Measurements from ENCODE around the gene YPEL2.

The YPEL2 gene

GRCh38 chr17:59423137-59423724 lies 91.8 kb downstream of the YPEL2 start:
- H3K23ac ChIP-seq (ENCODE audit: low read length) = no peak overlapping the region

GRCh38 chr17:59423903-59424302 lies 92.4 kb downstream of the YPEL2 start:
- Histone ChIP-seq H3K27ac (ENCODE audit: low read depth, low read length) (peak overlapping the region; percentile 35), H3K4me3 (ENCODE audit: low read depth, low read length) (no peak overlapping the region), H2BK12ac (ENCODE audit: low read length) (peak overlapping the region; percentile 72), H4K12ac (ENCODE audit: low read depth, low read length) (no peak overlapping the region), H3K79me1 (ENCODE audit: low read length) (peaks cover 38% of the 10 kb centered on the region), H3K23ac (ENCODE audit: low read length) (no peak overlapping the region), H3K14ac (ENCODE audit: low read length) (peak overlapping the region; percentile 16), H3K18ac (ENCODE audit: low read length) (peak overlapping the region; percentile 44), H3K4ac (ENCODE audit: low read depth, low read length) (peak overlapping the region; percentile 18), H3K79me2 (ENCODE audit: control insufficient read depth, insufficient read depth, low read length, poor library complexity) (peaks cover 5% of the 10 kb centered on the region), H3K4me1 (ENCODE audit: control insufficient read depth in 1 of 2, insufficient read depth in 2 of 2, low read length in 2 of 2) (peaks cover 34 to 40% of the 10 kb centered on the region in 2 experiments), H2BK120ac (ENCODE audit: insufficient read depth, low read length, poor library complexity) (peak overlapping the region; percentile 82), H3K27me3 (ENCODE audit: insufficient read depth, low read length) (no peaks in the 10 kb centered on the region), H2AK5ac (ENCODE audit: low read length) (peak overlapping the region; percentile 54), H3K9me3 (ENCODE audit: insufficient read depth, low read depth, low read length) (no peaks in the 10 kb centered on the region), H3K9ac (ENCODE audit: low read length) (no peak overlapping the region), H4K91ac (ENCODE audit: low read depth, low read length) (peak overlapping the region; percentile 87), H3K4me2 (ENCODE audit: low read length) (no peak overlapping the region), H2BK5ac (ENCODE audit: low read depth, low read length, poor library complexity) (peak overlapping the region; percentile 11), H3K36me3 (ENCODE audit: control insufficient read depth in 1 of 2, insufficient read depth in 2 of 2, low read length in 2 of 2) (no peaks in the 10 kb centered on the region), H4K8ac (ENCODE audit: low read depth, low read length) (peak overlapping the region; percentile 40), H2AFZ (ENCODE audit: insufficient read depth, low read length, poor library complexity) (no peak overlapping the region)
- DNase-seq = peak in 1 of 2 donors; percentile 21
- no CpG with 5 or more reads among the region's 9 CpGs for WGBS (ENCODE audit: extremely low coverage, insufficient coverage, insufficient read length)

More at GRCh38 chr17:59423137-59423724, 91.8 kb downstream of the YPEL2 start:
- Histone ChIP-seq H3K18ac (ENCODE audit: low read length) (peak overlapping the region; percentile 31), H2BK5ac (ENCODE audit: low read depth, low read length, poor library complexity) (peak overlapping the region; percentile 11), H3K27ac (ENCODE audit: low read depth, low read length) (peak overlapping the region; percentile 65), H3K79me2 (ENCODE audit: control insufficient read depth, insufficient read depth, low read length, poor library complexity) (peaks cover 5% of the 10 kb centered on the region), H3K4ac (ENCODE audit: low read depth, low read length) (peak overlapping the region; percentile 8), H3K36me3 (ENCODE audit: control insufficient read depth in 1 of 2, insufficient read depth in 2 of 2, low read length in 2 of 2) (no peaks in the 10 kb centered on the region), H3K14ac (ENCODE audit: low read length) (peak overlapping the region; percentile 42), H2BK12ac (ENCODE audit: low read length) (peak overlapping the region; percentile 72), H3K9ac (ENCODE audit: low read length) (no peak overlapping the region), H4K8ac (ENCODE audit: low read depth, low read length) (peak overlapping the region; percentile 47), H2AFZ (ENCODE audit: insufficient read depth, low read length, poor library complexity) (no peak overlapping the region), H3K4me2 (ENCODE audit: low read length) (no peak overlapping the region), H3K4me3 (ENCODE audit: low read depth, low read length) (no peak overlapping the region), H3K79me1 (ENCODE audit: low read length) (peaks cover 36% of the 10 kb centered on the region), H4K12ac (ENCODE audit: low read depth, low read length) (no peak overlapping the region), H3K4me1 (ENCODE audit: control insufficient read depth in 1 of 2, insufficient read depth in 2 of 2, low read length in 2 of 2) (peaks cover 34 to 38% of the 10 kb centered on the region in 2 experiments), H3K9me3 (ENCODE audit: insufficient read depth, low read depth, low read length) (no peaks in the 10 kb centered on the region), H2BK120ac (ENCODE audit: insufficient read depth, low read length, poor library complexity) (peak overlapping the region; percentile 82), H4K91ac (ENCODE audit: low read depth, low read length) (peak overlapping the region; percentile 87), H3K27me3 (ENCODE audit: insufficient read depth, low read length) (no peaks in the 10 kb centered on the region), H2AK5ac (ENCODE audit: low read length) (no peak overlapping the region)
- peak; percentile 77 to 79 for DNase-seq
- no CpG with 5 or more reads among the region's 9 CpGs for WGBS (ENCODE audit: extremely low coverage, insufficient coverage, insufficient read length)

GRCh38 chr17:59424331-59424730 lies 92.9 kb downstream of the YPEL2 start:
- Histone ChIP-seq H3K4me3 (ENCODE audit: low read depth, low read length) (no peak overlapping the region), H3K27ac (ENCODE audit: low read depth, low read length) (peak overlapping the region; percentile 99), H3K79me1 (ENCODE audit: low read length) (peaks cover 41% of the 10 kb centered on the region), H2BK12ac (ENCODE audit: low read length) (peak overlapping the region; percentile 72), H2AK5ac (ENCODE audit: low read length) (peak overlapping the region; percentile 54), H4K91ac (ENCODE audit: low read depth, low read length) (peak overlapping the region; percentile 87), H3K79me2 (ENCODE audit: control insufficient read depth, insufficient read depth, low read length, poor library complexity) (peaks cover 5% of the 10 kb centered on the region), H3K4me1 (ENCODE audit: control insufficient read depth in 1 of 2, insufficient read depth in 2 of 2, low read length in 2 of 2) (peaks cover 34 to 43% of the 10 kb centered on the region in 2 experiments), H2BK120ac (ENCODE audit: insufficient read depth, low read length, poor library complexity) (peak overlapping the region; percentile 82), H3K36me3 (ENCODE audit: control insufficient read depth in 1 of 2, insufficient read depth in 2 of 2, low read length in 2 of 2) (no peaks in the 10 kb centered on the region), H3K27me3 (ENCODE audit: insufficient read depth, low read length) (no peaks in the 10 kb centered on the region), H4K8ac (ENCODE audit: low read depth, low read length) (peak overlapping the region; percentile 40), H3K4ac (ENCODE audit: low read depth, low read length) (peak overlapping the region; percentile 18), H3K18ac (ENCODE audit: low read length) (peak overlapping the region; percentile 44), H4K12ac (ENCODE audit: low read depth, low read length) (no peak overlapping the region), H2AFZ (ENCODE audit: insufficient read depth, low read length, poor library complexity) (no peak overlapping the region), H3K4me2 (ENCODE audit: low read length) (no peak overlapping the region), H2BK5ac (ENCODE audit: low read depth, low read length, poor library complexity) (peak overlapping the region; percentile 11), H3K9ac (ENCODE audit: low read length) (no peak overlapping the region), H3K23ac (ENCODE audit: low read length) (no peak overlapping the region), H3K14ac (ENCODE audit: low read length) (peak overlapping the region; percentile 9), H3K9me3 (ENCODE audit: insufficient read depth, low read depth, low read length) (no peaks in the 10 kb centered on the region)
- no CpG with 5 or more reads among the region's 4 CpGs for WGBS (ENCODE audit: extremely low coverage, insufficient coverage, insufficient read length)
- DNase-seq = peak in 1 of 2 donors; percentile 61

GRCh38 chr17:59425085-59425931 lies 93.9 kb downstream of the YPEL2 start:
- Histone ChIP-seq H2BK120ac (ENCODE audit: insufficient read depth, low read length, poor library complexity) (peak overlapping the region; percentile 90), H3K4me3 (ENCODE audit: low read depth, low read length) (no peak overlapping the region), H4K8ac (ENCODE audit: low read depth, low read length) (peak overlapping the region; percentile 87), H2AK5ac (ENCODE audit: low read length) (peak overlapping the region; percentile 24), H3K79me2 (ENCODE audit: control insufficient read depth, insufficient read depth, low read length, poor library complexity) (peaks cover 5% of the 10 kb centered on the region), H3K9ac (ENCODE audit: low read length) (peak overlapping the region; percentile 24), H3K36me3 (ENCODE audit: control insufficient read depth in 1 of 2, insufficient read depth in 2 of 2, low read length in 2 of 2) (no peaks in the 10 kb centered on the region), H2AFZ (ENCODE audit: insufficient read depth, low read length, poor library complexity) (peak overlapping the region; percentile 10), H3K27ac (ENCODE audit: low read depth, low read length) (peak overlapping the region; percentile 99), H2BK5ac (ENCODE audit: low read depth, low read length, poor library complexity) (peak overlapping the region; percentile 98), H3K9me3 (ENCODE audit: insufficient read depth, low read depth, low read length) (no peaks in the 10 kb centered on the region), H3K4me2 (ENCODE audit: low read length) (peak overlapping the region; percentile 49), H3K23ac (ENCODE audit: low read length) (no peak overlapping the region), H4K12ac (ENCODE audit: low read depth, low read length) (no peak overlapping the region), H3K4me1 (ENCODE audit: control insufficient read depth in 1 of 2, insufficient read depth in 2 of 2, low read length in 2 of 2) (peaks cover 34 to 43% of the 10 kb centered on the region in 2 experiments), H3K79me1 (ENCODE audit: low read length) (peaks cover 41% of the 10 kb centered on the region), H3K4ac (ENCODE audit: low read depth, low read length) (no peak overlapping the region), H3K14ac (ENCODE audit: low read length) (peak overlapping the region; percentile 95), H2BK12ac (ENCODE audit: low read length) (peak overlapping the region; percentile 95), H4K91ac (ENCODE audit: low read depth, low read length) (peak overlapping the region; percentile 93), H3K27me3 (ENCODE audit: insufficient read depth, low read length) (no peaks in the 10 kb centered on the region), H3K18ac (ENCODE audit: low read length) (peak overlapping the region; percentile 91)
- WGBS (ENCODE audit: extremely low coverage, insufficient coverage, insufficient read length) = no CpG with 5 or more reads among the region's 16 CpGs
- DNase-seq = peak; percentile 93 to 94
